Mesendoderm (in vitro differentiated cells): ENCODE results near the gene GLRX5.

ENCODE experiments used
- DNase-seq: peaks from one replicate; pipeline ENCODE4 v3.0.0; 2013
- H2AK5ac ChIP-seq: 2 replicates; pipeline ENCODE4 v1.6.1; 2013; ENCODE audit warnings: low read length, inconsistent platforms
- H2BK120ac ChIP-seq: 2 replicates; pipeline ENCODE4 v1.6.1; 2013; ENCODE audit warnings: low read depth, mild to moderate bottlenecking, low read length, moderate library complexity, mixed read lengths
- H2BK15ac ChIP-seq: replicated peaks from 2 replicates; pipeline ENCODE4 v1.6.1; 2013; ENCODE audit warnings: low read depth, mild to moderate bottlenecking, moderate library complexity
- H2BK5ac ChIP-seq: 2 replicates; pipeline ENCODE4 v1.6.1; 2013; ENCODE audit warnings: low read length, inconsistent platforms
- H3K18ac ChIP-seq: 2 replicates; pipeline ENCODE4 v1.6.1; 2013; ENCODE audit warnings: mild to moderate bottlenecking, low read length, mixed read lengths
- H3K23ac ChIP-seq: one replicate; pipeline ENCODE4 v1.6.1; 2013; ENCODE audit warnings: low read length
- H3K27ac ChIP-seq: 2 replicates; pipeline ENCODE4 v1.5.1; 2013; ENCODE audit warnings: low read depth, mild to moderate bottlenecking, inconsistent platforms, low read length, moderate library complexity
- H3K27me3 ChIP-seq: 2 replicates; pipeline ENCODE4 v1.6.1; 2013; ENCODE audit warnings: low read length, control low read depth, mild to moderate bottlenecking, inconsistent platforms; ENCODE audit not compliant: insufficient read depth, poor library complexity
- H3K36me3 ChIP-seq: 2 replicates; pipeline ENCODE4 v1.6.1; 2013; ENCODE audit warnings: low read length, inconsistent platforms; ENCODE audit not compliant: control insufficient read depth, insufficient read depth
- H3K4ac ChIP-seq: one replicate; pipeline ENCODE4 v1.6.1; 2013; ENCODE audit warnings: low read depth, mild to moderate bottlenecking, low read length, moderate library complexity
- H3K4me1 ChIP-seq: 2 replicates; pipeline ENCODE4 v1.6.1; 2013; ENCODE audit warnings: low read depth, low read length, inconsistent platforms; ENCODE audit not compliant: control insufficient read depth
- H3K4me2 ChIP-seq: 2 replicates; pipeline ENCODE4 v1.6.1; 2013; ENCODE audit warnings: low read length
- H3K4me3 ChIP-seq: 2 replicates; pipeline ENCODE4 v1.5.1; 2013; ENCODE audit warnings: mild to moderate bottlenecking, low read length
- H3K56ac ChIP-seq: one replicate; pipeline ENCODE4 v1.6.1; 2013; ENCODE audit warnings: low read length
- H3K79me1 ChIP-seq: 2 replicates; pipeline ENCODE4 v1.6.1; 2013; ENCODE audit warnings: low read length, inconsistent platforms
- H3K79me2 ChIP-seq: 2 replicates; pipeline ENCODE4 v1.6.1; 2013; ENCODE audit warnings: mild to moderate bottlenecking, low read length; ENCODE audit not compliant: control insufficient read depth, insufficient read depth
- H3K9ac ChIP-seq: 2 replicates; pipeline ENCODE4 v1.6.1; 2013; ENCODE audit warnings: low read length, inconsistent platforms
- H4K5ac ChIP-seq: one replicate; pipeline ENCODE4 v1.6.1; 2013; ENCODE audit warnings: low read length
- H4K8ac ChIP-seq: one replicate; pipeline ENCODE4 v1.6.1; 2013; ENCODE audit warnings: low read depth, mild to moderate bottlenecking, control low read depth, low read length, moderate library complexity
- WGBS: extraction: QIAGEN DNeasy Blood & Tissue Kit; methylation state at CpG from one replicate; pipeline ENCODE4 v1.1.7; 2013; ENCODE audit warnings: low lambda C conversion rate, missing lambda C conversion rate; ENCODE audit not compliant: insufficient coverage; ENCODE audit errors: extremely low coverage; 5-methylcytosine and 5-hydroxymethylcytosine counted together

GLRX5 gene

GRCh38 chr14:95537298-95538089 lies 2.6 kb downstream of the GLRX5 start:
- H3K56ac ChIP-seq = no peak overlapping the region
- no peak overlapping the region for H4K8ac ChIP-seq
- no peak overlapping the region for H2BK5ac ChIP-seq
- no peaks in the 10 kb centered on the region for H3K36me3 ChIP-seq
- H2AK5ac ChIP-seq = no peak overlapping the region
- H2BK120ac ChIP-seq = no peak overlapping the region
- H3K4me2 ChIP-seq = no peak overlapping the region
- no peak overlapping the region for H3K23ac ChIP-seq
- H3K9ac ChIP-seq = no peak overlapping the region
- no peak overlapping the region for H3K4me3 ChIP-seq
- no peak overlapping the region for H2BK15ac ChIP-seq
- no peak overlapping the region for H3K27ac ChIP-seq
- H3K18ac ChIP-seq = no peak overlapping the region
- peaks cover 29% of the 10 kb centered on the region for H3K79me1 ChIP-seq
- no peak for DNase-seq
- peaks cover 6% of the 10 kb centered on the region for H3K4me1 ChIP-seq
- H3K79me2 ChIP-seq = peaks cover 60% of the 10 kb centered on the region
- H4K5ac ChIP-seq = no peak overlapping the region
- no CpG with 5 or more reads among the region's 9 CpGs for WGBS
- H3K27me3 ChIP-seq = no peaks in the 10 kb centered on the region
- no peak overlapping the region for H3K4ac ChIP-seq

DNA sequence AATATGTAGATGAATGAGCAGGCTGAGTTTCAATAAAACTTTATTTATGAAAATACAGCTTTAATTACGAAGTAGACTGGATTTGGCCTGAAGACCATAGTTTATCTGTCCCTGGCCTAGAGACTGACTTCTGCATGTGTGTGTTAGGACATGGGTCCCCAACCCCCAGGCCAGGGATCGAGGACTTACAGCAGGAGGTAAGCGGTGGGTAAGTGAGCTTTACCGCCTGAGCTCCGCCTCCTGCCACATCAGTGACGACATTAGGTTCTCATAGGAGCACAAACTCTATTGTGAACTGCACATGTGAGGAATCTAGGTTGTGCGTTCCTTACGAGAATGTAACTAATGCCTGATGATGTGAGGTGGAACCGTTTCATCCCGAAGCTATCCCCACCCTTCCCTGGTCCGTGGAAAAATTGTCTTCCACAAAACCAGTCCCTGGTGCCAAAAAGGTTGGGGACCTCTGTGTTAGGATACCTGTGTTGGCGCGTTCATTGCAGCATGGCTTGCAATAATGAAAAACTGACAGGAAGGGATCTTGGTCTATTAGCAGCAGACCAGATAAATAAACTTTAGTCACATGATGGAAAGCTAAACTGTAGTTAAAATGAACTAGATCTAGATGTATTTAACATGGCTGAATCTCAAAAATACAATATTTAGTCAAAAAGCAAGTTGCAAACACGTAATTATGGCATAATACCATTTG lies 4.1 kb downstream of the GLRX5 start:
- no peak overlapping the region for H4K5ac ChIP-seq
- no peaks in the 10 kb centered on the region for H3K36me3 ChIP-seq
- H2BK15ac ChIP-seq = no peak overlapping the region
- no peak overlapping the region for H3K4me3 ChIP-seq
- DNase-seq = no peak
- WGBS = no CpG with 5 or more reads among the region's 14 CpGs
- peaks cover 6% of the 10 kb centered on the region for H3K4me1 ChIP-seq
- H3K27me3 ChIP-seq = no peaks in the 10 kb centered on the region
- H3K4me2 ChIP-seq = no peak overlapping the region
- H3K79me2 ChIP-seq = peaks cover 46% of the 10 kb centered on the region
- H3K27ac ChIP-seq = no peak overlapping the region
- H3K23ac ChIP-seq = no peak overlapping the region
- no peak overlapping the region for H4K8ac ChIP-seq
- H2BK120ac ChIP-seq = no peak overlapping the region
- H3K56ac ChIP-seq = no peak overlapping the region
- H3K79me1 ChIP-seq = peaks cover 30% of the 10 kb centered on the region
- H3K9ac ChIP-seq = no peak overlapping the region
- H3K4ac ChIP-seq = no peak overlapping the region
- no peak overlapping the region for H2AK5ac ChIP-seq
- H3K18ac ChIP-seq = no peak overlapping the region
- H2BK5ac ChIP-seq = no peak overlapping the region

GRCh38 chr14:95540236-95540855 lies 5.5 kb downstream of the GLRX5 start:
- H3K36me3 ChIP-seq = no peaks in the 10 kb centered on the region
- H4K8ac ChIP-seq = no peak overlapping the region
- H3K4me3 ChIP-seq = no peak overlapping the region
- DNase-seq = no peak
- no peaks in the 10 kb centered on the region for H3K27me3 ChIP-seq
- H2BK15ac ChIP-seq = no peak overlapping the region
- H3K18ac ChIP-seq = no peak overlapping the region
- H3K79me1 ChIP-seq = peaks cover 30% of the 10 kb centered on the region
- H3K4ac ChIP-seq = no peak overlapping the region
- H3K23ac ChIP-seq = no peak overlapping the region
- H2BK5ac ChIP-seq = no peak overlapping the region
- WGBS = no CpG with 5 or more reads among the region's 6 CpGs
- no peak overlapping the region for H2AK5ac ChIP-seq
- no peak overlapping the region for H3K9ac ChIP-seq
- no peak overlapping the region for H3K27ac ChIP-seq
- no peak overlapping the region for H2BK120ac ChIP-seq
- H3K56ac ChIP-seq = no peak overlapping the region
- no peak overlapping the region for H4K5ac ChIP-seq
- H3K4me2 ChIP-seq = no peak overlapping the region
- H3K79me2 ChIP-seq = peaks cover 43% of the 10 kb centered on the region
- H3K4me1 ChIP-seq = peaks cover 6% of the 10 kb centered on the region

DNA sequence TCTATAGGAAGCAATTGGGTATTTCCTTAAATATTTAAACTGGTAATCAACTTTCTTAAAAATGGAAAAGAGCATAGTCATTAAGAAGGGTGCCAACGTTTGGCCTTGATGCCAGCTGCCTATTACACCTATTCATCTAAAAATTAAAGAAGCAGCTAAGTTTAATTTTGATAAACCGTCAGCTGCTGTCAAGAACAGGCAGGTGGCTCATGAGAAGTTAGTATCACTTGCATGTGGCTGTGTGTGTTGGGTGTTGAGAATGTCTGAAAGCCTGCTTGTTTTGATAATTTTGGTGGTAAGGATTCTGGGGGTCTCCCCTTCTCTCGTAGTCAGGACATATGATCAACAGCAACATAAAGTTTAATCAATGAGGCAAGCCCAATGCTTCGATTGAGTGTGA lies 6.5 kb downstream of the GLRX5 start:
- H3K4me1 ChIP-seq = peaks cover 4% of the 10 kb centered on the region
- H3K4me3 ChIP-seq = no peak overlapping the region
- no peak overlapping the region for H3K9ac ChIP-seq
- no peaks in the 10 kb centered on the region for H3K36me3 ChIP-seq
- H2BK120ac ChIP-seq = no peak overlapping the region
- H3K27me3 ChIP-seq = no peaks in the 10 kb centered on the region
- no peak overlapping the region for H2BK5ac ChIP-seq
- H3K79me1 ChIP-seq = peaks cover 25% of the 10 kb centered on the region
- H3K18ac ChIP-seq = no peak overlapping the region
- no peak overlapping the region for H4K5ac ChIP-seq
- no peak overlapping the region for H3K23ac ChIP-seq
- no peak overlapping the region for H3K4ac ChIP-seq
- no peak overlapping the region for H2BK15ac ChIP-seq
- H3K79me2 ChIP-seq = peaks cover 33% of the 10 kb centered on the region
- H3K27ac ChIP-seq = no peak overlapping the region
- H3K4me2 ChIP-seq = no peak overlapping the region
- DNase-seq = no peak
- no CpG with 5 or more reads among the region's 4 CpGs for WGBS
- no peak overlapping the region for H4K8ac ChIP-seq
- no peak overlapping the region for H2AK5ac ChIP-seq
- H3K56ac ChIP-seq = no peak overlapping the region

DNA sequence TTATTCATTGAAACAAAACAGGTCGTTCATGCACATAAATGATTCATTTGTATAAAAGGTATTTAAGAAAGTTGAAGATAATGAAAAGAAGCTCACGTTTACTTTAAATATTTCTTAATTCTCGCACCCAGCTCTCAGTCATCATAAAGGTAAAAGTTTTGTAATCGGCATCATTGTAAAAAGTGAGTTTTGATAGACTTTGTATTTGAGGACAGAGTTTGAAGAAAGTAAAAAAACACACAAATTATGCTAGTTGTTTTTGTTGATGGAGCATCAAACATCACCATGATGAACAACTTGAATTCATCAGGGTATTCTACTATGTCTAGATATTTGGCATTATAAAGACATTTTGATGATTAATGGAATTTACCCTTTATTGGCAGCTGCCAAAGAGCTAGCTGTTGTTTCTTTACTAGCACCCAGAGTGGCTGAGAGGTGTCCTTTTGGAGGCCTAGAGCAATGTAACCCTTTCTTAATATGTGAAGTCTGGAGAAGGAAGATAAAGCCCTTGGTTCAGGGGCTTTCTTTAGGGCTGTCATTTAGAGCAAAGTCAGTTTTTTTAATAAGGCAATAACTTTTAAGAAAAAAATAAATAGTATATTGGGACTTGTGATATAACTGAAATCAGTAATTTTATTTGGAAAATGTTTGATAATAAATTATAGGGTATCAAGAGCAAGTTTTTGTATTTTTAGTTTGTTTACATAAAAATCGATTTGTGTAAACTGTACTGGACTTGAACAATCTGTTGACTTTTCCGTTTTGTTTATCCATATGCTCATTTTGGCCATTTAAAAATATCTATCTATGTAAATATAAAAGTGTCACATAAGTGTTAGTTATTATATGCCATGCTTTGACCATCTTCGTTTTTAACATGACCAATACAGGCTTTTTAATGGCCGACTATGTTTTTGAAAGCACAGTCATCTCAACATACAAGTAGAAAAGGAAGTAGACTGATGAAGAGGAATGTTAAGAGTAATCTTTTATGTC lies 7.4 kb downstream of the GLRX5 start:
- DNase-seq = no peak
- Histone ChIP-seq H3K9ac (no peak overlapping the region), H2BK15ac (no peak overlapping the region), H3K4me3 (no peak overlapping the region), H3K4me1 (no peaks in the 10 kb centered on the region), H3K27me3 (no peaks in the 10 kb centered on the region), H3K79me1 (peaks cover 24% of the 10 kb centered on the region), H3K79me2 (peaks cover 28% of the 10 kb centered on the region), H2AK5ac (no peak overlapping the region), H3K56ac (no peak overlapping the region), H3K4me2 (no peak overlapping the region), H4K8ac (no peak overlapping the region), H3K4ac (no peak overlapping the region), H3K18ac (no peak overlapping the region), H4K5ac (no peak overlapping the region), H2BK120ac (no peak overlapping the region), H3K36me3 (no peaks in the 10 kb centered on the region), H3K23ac (no peak overlapping the region), H2BK5ac (no peak overlapping the region), H3K27ac (no peak overlapping the region)
- 100% methylated on average over 1 of the region's 8 CpGs for WGBS
